ENCODE results near the gene SECISBP2. TPM values are rescaled to one million over a fixed set of nuclear protein-coding genes. Genes with fewer than 3 reads are reported as not detected.
A peak's percentile ranks its signal among the peaks of the same experiment; 100 is the strongest.

Gene SECISBP2
- total and polyA plus RNA-seq, 2 of the 13 experiments (the other 11 are each of a cell fraction or from before 2014, with no cell fraction given), result 32.4 to 38.0 TPM

- TF ChIP-seq PATZ1 (CRISPR knock-in tag; IDR thresholded peaks at IDR 0.05) (peak; percentile 86), ZNF282 (IDR thresholded peaks at IDR 0.05; ENCODE audit: partially characterized antibody) (no peak), ZNF780A (CRISPR knock-in tag; IDR thresholded peaks at IDR 0.05) (no peak), ATM (IDR thresholded peaks at IDR 0.05; ENCODE audit: borderline replicate concordance) (no peak), ERF (CRISPR knock-in tag; IDR thresholded peaks at IDR 0.05) (peak; percentile 83), MED1 (CRISPR knock-in tag; IDR thresholded peaks at IDR 0.05) (peak; percentile 91), NR3C1 (CRISPR knock-in tag; IDR thresholded peaks at IDR 0.05) (no peak), SOX5 (CRISPR knock-in tag; IDR thresholded peaks at IDR 0.05; ENCODE audit: borderline replicate concordance) (peak; percentile 98), PITX1 (CRISPR knock-in tag; IDR thresholded peaks at IDR 0.05) (peak; percentile 89), ASH2L (IDR thresholded peaks at IDR 0.05; ENCODE audit: insufficient read length, low read depth, low read length) (peak; percentile 48), DNMT1 (CRISPR knock-in tag; IDR thresholded peaks at IDR 0.05) (0 out of 2 replicates have a peak, but pooled peaks have one; percentile 23), IKZF1 (IDR thresholded peaks at IDR 0.05) (no peak), TCF12 (IDR thresholded peaks at IDR 0.05) (no peak), TCF12 (CRISPR knock-in tag; IDR thresholded peaks at IDR 0.05) (peak; percentile 65; the same call in 1 of the 2 replicates), RFXAP (CRISPR knock-in tag; IDR thresholded peaks at IDR 0.05; ENCODE audit: borderline replicate concordance) (no peak), HOXA5 (CRISPR knock-in tag; IDR thresholded peaks at IDR 0.05) (peak; percentile 37; the same call in 1 of the 2 replicates), WIZ (CRISPR knock-in tag; IDR thresholded peaks at IDR 0.05) (peak; percentile 43; the same call in 1 of the 2 replicates), CBX5 (CRISPR knock-in tag; IDR thresholded peaks at IDR 0.05; ENCODE audit: borderline replicate concordance) (peak; percentile 77; the same call in 1 of the 2 replicates), GABPA (IDR thresholded peaks at IDR 0.05; ENCODE audit: low read depth, low read length) (no peak), GABPA (CRISPR knock-in tag; IDR thresholded peaks at IDR 0.05; ENCODE audit: low read depth) (peak; percentile 39; the same call in 1 of the 2 replicates), POGZ (CRISPR knock-in tag; IDR thresholded peaks at IDR 0.05) (peak; percentile 91), ZNF207 (IDR thresholded peaks at IDR 0.05; ENCODE audit: borderline replicate concordance) (no peak), ATF2 (CRISPR knock-in tag; IDR thresholded peaks at IDR 0.05) (peak; percentile 83), ZNF350 (CRISPR knock-in tag; IDR thresholded peaks at IDR 0.05; ENCODE audit: borderline replicate concordance, low read depth) (peak; percentile 62; the same call in 1 of the 2 replicates), ZNF776 (CRISPR knock-in tag; IDR thresholded peaks at IDR 0.05) (no peak), NFIC (IDR thresholded peaks at IDR 0.05; ENCODE audit: low read length) (peak; percentile 83; the same call in 1 of the 2 replicates), GFI1 (CRISPR knock-in tag; IDR thresholded peaks at IDR 0.05; ENCODE audit: borderline replicate concordance) (peak; percentile 42; the same call in 1 of the 2 replicates)
- TF ChIP-seq, protein P1, sequence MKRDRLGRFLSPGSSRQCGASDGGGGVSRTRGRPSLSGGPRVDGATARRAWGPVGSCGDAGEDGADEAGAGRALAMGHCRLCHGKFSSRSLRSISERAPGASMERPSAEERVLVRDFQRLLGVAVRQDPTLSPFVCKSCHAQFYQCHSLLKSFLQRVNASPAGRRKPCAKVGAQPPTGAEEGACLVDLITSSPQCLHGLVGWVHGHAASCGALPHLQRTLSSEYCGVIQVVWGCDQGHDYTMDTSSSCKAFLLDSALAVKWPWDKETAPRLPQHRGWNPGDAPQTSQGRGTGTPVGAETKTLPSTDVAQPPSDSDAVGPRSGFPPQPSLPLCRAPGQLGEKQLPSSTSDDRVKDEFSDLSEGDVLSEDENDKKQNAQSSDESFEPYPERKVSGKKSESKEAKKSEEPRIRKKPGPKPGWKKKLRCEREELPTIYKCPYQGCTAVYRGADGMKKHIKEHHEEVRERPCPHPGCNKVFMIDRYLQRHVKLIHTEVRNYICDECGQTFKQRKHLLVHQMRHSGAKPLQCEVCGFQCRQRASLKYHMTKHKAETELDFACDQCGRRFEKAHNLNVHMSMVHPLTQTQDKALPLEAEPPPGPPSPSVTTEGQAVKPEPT (CRISPR knock-in tag; IDR thresholded peaks at IDR 0.05; ENCODE audit: low read depth), result no peak
These were observed 39.3 kb downstream of the SECISBP2 start (continued) for GRCh38 chr9:89357331-89358197.
